HEK293 (cell line): ENCODE results near the gene PRSS16.

ENCODE experiments used
- GFI1B ChIP-seq: fragments of 450-650 bp; formaldehyde crosslinking; IDR thresholded peaks from 2 replicates; pipeline ENCODE4 v1.5.1; 2016; ENCODE audit warnings: missing biosample characterization, missing genetic modification characterization
- IKZF3 ChIP-seq: fragments of 450-650 bp; IDR thresholded peaks from 2 replicates; pipeline ENCODE4 v1.5.0; 2018; ENCODE audit warnings: missing biosample characterization, mild to moderate bottlenecking, missing genetic modification characterization, moderate library complexity
- PRDM1 ChIP-seq: fragments of 450-650 bp; formaldehyde crosslinking; IDR thresholded peaks from 2 replicates; pipeline ENCODE4; 2016; ENCODE audit warnings: missing biosample characterization, missing genetic modification characterization
- SCRT2 ChIP-seq: fragments of 450-650 bp; formaldehyde crosslinking; IDR thresholded peaks from 2 replicates; pipeline ENCODE4 v1.5.1; 2016; ENCODE audit warnings: missing biosample characterization, missing genetic modification characterization
- ZBTB17 ChIP-seq: fragments of 450-650 bp; formaldehyde crosslinking; IDR thresholded peaks from 2 replicates; pipeline ENCODE4 v1.5.1; 2016; ENCODE audit warnings: missing biosample characterization, missing genetic modification characterization
- ZBTB48 ChIP-seq: fragments of 450-650 bp; formaldehyde crosslinking; IDR thresholded peaks from 2 replicates; pipeline ENCODE4 v1.5.1; 2016; ENCODE audit warnings: missing biosample characterization, missing genetic modification characterization
- ZEB2 ChIP-seq: fragments of 450-650 bp; formaldehyde crosslinking; IDR thresholded peaks from 2 replicates; pipeline ENCODE4 v1.5.1; 2016; ENCODE audit warnings: missing biosample characterization, missing genetic modification characterization
- ZFHX2 ChIP-seq: fragments of 450-650 bp; formaldehyde crosslinking; conservative IDR thresholded peaks from 2 replicates; pipeline ENCODE4 v1.5.1; 2016; ENCODE audit warnings: missing biosample characterization, missing genetic modification characterization
- ZNF140 ChIP-seq: fragments of 450-650 bp; formaldehyde crosslinking; IDR thresholded peaks from 2 replicates; pipeline ENCODE4 v1.5.1; 2016; ENCODE audit warnings: missing biosample characterization, missing genetic modification characterization
- ZNF184 ChIP-seq: fragments of 450-650 bp; IDR thresholded peaks from 2 replicates; pipeline ENCODE4 v1.5.1; 2018; ENCODE audit warnings: missing biosample characterization, mild to moderate bottlenecking, missing genetic modification characterization
- ZNF561 ChIP-seq: fragments of 450-650 bp; IDR thresholded peaks from 2 replicates; pipeline ENCODE4 v1.5.1; 2018; ENCODE audit warnings: missing biosample characterization, missing genetic modification characterization, borderline replicate concordance
- ZNF629 ChIP-seq: fragments of 450-650 bp; formaldehyde crosslinking; IDR thresholded peaks from 2 replicates; pipeline ENCODE4 v1.5.1; 2017; ENCODE audit warnings: missing biosample characterization, missing genetic modification characterization
- ZXDB ChIP-seq: fragments of 450-650 bp; formaldehyde crosslinking; IDR thresholded peaks from 2 replicates; pipeline ENCODE4 v1.5.1; 2016; ENCODE audit warnings: missing biosample characterization, missing genetic modification characterization
- TF ChIP-seq, protein P1 (sequence below): fragments of 450-650 bp; formaldehyde crosslinking; IDR thresholded peaks from 2 replicates; pipeline ENCODE4 v1.5.1; 2016; ENCODE audit warnings: missing biosample characterization, missing genetic modification characterization
- TF ChIP-seq, protein P2 (sequence below): fragments of 450-650 bp; formaldehyde crosslinking; IDR thresholded peaks from 2 replicates; pipeline ENCODE4 v1.5.1; 2016; ENCODE audit warnings: missing biosample characterization, missing genetic modification characterization
- TF ChIP-seq, protein P3 (sequence below): fragments of 450-650 bp; formaldehyde crosslinking; conservative IDR thresholded peaks from 2 replicates; pipeline ENCODE4 v1.5.1; 2016; ENCODE audit warnings: low read depth, missing biosample characterization, missing genetic modification characterization
- TF ChIP-seq, protein P4 (sequence below): fragments of 450-650 bp; formaldehyde crosslinking; IDR thresholded peaks from 2 replicates; pipeline ENCODE4 v1.5.1; 2016; ENCODE audit warnings: missing biosample characterization, missing genetic modification characterization, low read depth
- TF ChIP-seq, protein P5 (sequence below): fragments of 450-650 bp; formaldehyde crosslinking; IDR thresholded peaks from 2 replicates; pipeline ENCODE4 v1.5.1; 2017; ENCODE audit warnings: missing biosample characterization, missing genetic modification characterization
- TF ChIP-seq, protein P6 (sequence below): fragments of 450-650 bp; formaldehyde crosslinking; IDR thresholded peaks from 2 replicates; pipeline ENCODE4 v1.5.1; 2016; ENCODE audit warnings: missing biosample characterization, missing genetic modification characterization
- TF ChIP-seq, protein P7 (sequence below): fragments of 450-650 bp; formaldehyde crosslinking; IDR thresholded peaks from 2 replicates; pipeline ENCODE4 v1.5.1; 2016; ENCODE audit warnings: missing biosample characterization, missing genetic modification characterization

Gene PRSS16

DNA sequence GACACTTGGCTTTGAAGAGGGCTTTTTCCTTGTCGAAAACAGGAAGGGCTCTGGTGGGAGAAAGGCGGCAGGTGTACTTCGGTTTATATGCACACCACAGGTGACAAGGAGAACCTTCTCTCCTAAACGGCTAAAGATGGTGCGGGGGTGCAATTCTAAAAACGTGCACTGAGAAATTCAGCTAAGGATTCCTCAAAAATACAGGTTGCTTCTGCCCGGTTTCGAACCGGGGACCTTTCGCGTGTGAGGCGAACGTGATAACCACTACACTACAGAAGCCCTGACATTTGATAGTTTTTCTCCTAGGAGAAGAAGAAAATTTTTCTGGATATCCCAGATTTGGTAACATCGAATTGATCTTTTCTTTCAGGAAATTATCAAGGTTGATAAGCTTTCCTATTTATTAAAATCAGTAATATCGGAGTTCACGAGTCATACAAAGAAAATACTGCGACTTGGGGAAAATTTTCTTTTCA, 32.6 kb downstream of the PRSS16 start (continued):
- TF ChIP-seq, protein P1, sequence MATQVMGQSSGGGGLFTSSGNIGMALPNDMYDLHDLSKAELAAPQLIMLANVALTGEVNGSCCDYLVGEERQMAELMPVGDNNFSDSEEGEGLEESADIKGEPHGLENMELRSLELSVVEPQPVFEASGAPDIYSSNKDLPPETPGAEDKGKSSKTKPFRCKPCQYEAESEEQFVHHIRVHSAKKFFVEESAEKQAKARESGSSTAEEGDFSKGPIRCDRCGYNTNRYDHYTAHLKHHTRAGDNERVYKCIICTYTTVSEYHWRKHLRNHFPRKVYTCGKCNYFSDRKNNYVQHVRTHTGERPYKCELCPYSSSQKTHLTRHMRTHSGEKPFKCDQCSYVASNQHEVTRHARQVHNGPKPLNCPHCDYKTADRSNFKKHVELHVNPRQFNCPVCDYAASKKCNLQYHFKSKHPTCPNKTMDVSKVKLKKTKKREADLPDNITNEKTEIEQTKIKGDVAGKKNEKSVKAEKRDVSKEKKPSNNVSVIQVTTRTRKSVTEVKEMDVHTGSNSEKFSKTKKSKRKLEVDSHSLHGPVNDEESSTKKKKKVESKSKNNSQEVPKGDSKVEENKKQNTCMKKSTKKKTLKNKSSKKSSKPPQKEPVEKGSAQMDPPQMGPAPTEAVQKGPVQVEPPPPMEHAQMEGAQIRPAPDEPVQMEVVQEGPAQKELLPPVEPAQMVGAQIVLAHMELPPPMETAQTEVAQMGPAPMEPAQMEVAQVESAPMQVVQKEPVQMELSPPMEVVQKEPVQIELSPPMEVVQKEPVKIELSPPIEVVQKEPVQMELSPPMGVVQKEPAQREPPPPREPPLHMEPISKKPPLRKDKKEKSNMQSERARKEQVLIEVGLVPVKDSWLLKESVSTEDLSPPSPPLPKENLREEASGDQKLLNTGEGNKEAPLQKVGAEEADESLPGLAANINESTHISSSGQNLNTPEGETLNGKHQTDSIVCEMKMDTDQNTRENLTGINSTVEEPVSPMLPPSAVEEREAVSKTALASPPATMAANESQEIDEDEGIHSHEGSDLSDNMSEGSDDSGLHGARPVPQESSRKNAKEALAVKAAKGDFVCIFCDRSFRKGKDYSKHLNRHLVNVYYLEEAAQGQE (tag by site-specific recombination) = 0 out of 2 replicates have a peak, but pooled peaks have one; percentile 33
- TF ChIP-seq, protein P2, sequence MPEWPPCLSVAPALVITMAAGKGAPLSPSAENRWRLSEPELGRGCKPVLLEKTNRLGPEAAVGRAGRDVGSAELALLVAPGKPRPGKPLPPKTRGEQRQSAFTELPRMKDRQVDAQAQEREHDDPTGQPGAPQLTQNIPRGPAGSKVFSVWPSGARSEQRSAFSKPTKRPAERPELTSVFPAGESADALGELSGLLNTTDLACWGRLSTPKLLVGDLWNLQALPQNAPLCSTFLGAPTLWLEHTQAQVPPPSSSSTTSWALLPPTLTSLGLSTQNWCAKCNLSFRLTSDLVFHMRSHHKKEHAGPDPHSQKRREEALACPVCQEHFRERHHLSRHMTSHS (tag by site-specific recombination) = no peak
- peak; percentile 94 for TF ChIP-seq ZBTB48 (tag by site-specific recombination)
- TF ChIP-seq ZNF184 = peak; percentile 74
- TF ChIP-seq, protein P3, sequence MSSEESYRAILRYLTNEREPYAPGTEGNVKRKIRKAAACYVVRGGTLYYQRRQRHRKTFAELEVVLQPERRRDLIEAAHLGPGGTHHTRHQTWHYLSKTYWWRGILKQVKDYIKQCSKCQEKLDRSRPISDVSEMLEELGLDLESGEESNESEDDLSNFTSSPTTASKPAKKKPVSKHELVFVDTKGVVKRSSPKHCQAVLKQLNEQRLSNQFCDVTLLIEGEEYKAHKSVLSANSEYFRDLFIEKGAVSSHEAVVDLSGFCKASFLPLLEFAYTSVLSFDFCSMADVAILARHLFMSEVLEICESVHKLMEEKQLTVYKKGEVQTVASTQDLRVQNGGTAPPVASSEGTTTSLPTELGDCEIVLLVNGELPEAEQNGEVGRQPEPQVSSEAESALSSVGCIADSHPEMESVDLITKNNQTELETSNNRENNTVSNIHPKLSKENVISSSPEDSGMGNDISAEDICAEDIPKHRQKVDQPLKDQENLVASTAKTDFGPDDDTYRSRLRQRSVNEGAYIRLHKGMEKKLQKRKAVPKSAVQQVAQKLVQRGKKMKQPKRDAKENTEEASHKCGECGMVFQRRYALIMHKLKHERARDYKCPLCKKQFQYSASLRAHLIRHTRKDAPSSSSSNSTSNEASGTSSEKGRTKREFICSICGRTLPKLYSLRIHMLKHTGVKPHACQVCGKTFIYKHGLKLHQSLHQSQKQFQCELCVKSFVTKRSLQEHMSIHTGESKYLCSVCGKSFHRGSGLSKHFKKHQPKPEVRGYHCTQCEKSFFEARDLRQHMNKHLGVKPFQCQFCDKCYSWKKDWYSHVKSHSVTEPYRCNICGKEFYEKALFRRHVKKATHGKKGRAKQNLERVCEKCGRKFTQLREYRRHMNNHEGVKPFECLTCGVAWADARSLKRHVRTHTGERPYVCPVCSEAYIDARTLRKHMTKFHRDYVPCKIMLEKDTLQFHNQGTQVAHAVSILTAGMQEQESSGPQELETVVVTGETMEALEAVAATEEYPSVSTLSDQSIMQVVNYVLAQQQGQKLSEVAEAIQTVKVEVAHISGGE (tag by site-specific recombination) = peak; percentile 50; the same call in 1 of the 2 replicates
- peak; percentile 91 for TF ChIP-seq ZNF561 (tag by site-specific recombination)
- TF ChIP-seq, protein P4, sequence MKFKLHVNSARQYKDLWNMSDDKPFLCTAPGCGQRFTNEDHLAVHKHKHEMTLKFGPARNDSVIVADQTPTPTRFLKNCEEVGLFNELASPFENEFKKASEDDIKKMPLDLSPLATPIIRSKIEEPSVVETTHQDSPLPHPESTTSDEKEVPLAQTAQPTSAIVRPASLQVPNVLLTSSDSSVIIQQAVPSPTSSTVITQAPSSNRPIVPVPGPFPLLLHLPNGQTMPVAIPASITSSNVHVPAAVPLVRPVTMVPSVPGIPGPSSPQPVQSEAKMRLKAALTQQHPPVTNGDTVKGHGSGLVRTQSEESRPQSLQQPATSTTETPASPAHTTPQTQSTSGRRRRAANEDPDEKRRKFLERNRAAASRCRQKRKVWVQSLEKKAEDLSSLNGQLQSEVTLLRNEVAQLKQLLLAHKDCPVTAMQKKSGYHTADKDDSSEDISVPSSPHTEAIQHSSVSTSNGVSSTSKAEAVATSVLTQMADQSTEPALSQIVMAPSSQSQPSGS = no peak
- peak; percentile 25; the same call in 1 of the 2 replicates for TF ChIP-seq PRDM1
- 0 out of 2 replicates have a peak, but pooled peaks have one; percentile 7 for TF ChIP-seq ZFHX2
- TF ChIP-seq ZEB2 = peak; percentile 68
- 0 out of 2 replicates have a peak, but pooled peaks have one; percentile 17 for TF ChIP-seq ZNF629 (tag by site-specific recombination)
- TF ChIP-seq ZNF140 = no peak
- peak; percentile 83 for TF ChIP-seq IKZF3 (tag by site-specific recombination)
- TF ChIP-seq, protein P5, sequence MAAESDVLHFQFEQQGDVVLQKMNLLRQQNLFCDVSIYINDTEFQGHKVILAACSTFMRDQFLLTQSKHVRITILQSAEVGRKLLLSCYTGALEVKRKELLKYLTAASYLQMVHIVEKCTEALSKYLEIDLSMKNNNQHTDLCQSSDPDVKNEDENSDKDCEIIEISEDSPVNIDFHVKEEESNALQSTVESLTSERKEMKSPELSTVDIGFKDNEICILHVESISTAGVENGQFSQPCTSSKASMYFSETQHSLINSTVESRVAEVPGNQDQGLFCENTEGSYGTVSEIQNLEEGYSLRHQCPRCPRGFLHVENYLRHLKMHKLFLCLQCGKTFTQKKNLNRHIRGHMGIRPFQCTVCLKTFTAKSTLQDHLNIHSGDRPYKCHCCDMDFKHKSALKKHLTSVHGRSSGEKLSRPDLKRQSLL (tag by site-specific recombination) = no peak; the same call in 1 of the 2 replicates
- 0 out of 2 replicates have a peak, but pooled peaks have one; percentile 28 for TF ChIP-seq GFI1B (tag by site-specific recombination)
- peak; percentile 45; the same call in 1 of the 2 replicates for TF ChIP-seq ZXDB
- TF ChIP-seq, protein P6, sequence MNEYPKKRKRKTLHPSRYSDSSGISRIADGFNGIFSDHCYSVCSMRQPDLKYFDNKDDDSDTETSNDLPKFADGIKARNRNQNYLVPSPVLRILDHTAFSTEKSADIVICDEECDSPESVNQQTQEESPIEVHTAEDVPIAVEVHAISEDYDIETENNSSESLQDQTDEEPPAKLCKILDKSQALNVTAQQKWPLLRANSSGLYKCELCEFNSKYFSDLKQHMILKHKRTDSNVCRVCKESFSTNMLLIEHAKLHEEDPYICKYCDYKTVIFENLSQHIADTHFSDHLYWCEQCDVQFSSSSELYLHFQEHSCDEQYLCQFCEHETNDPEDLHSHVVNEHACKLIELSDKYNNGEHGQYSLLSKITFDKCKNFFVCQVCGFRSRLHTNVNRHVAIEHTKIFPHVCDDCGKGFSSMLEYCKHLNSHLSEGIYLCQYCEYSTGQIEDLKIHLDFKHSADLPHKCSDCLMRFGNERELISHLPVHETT (tag by site-specific recombination) = peak; percentile 69
- TF ChIP-seq ZBTB17 (tag by site-specific recombination) = 0 out of 2 replicates have a peak, but pooled peaks have one; percentile 5
- TF ChIP-seq, protein P7, sequence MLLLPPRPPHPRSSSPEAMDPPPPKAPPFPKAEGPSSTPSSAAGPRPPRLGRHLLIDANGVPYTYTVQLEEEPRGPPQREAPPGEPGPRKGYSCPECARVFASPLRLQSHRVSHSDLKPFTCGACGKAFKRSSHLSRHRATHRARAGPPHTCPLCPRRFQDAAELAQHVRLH (tag by site-specific recombination) = peak; percentile 46; the same call in 1 of the 2 replicates
- TF ChIP-seq SCRT2 (tag by site-specific recombination) = peak; percentile 46; the same call in 1 of the 2 replicates
- TF ChIP-seq, all 188 proteins: peak for 37
